HuH-7.5 (cell line): ENCODE measurements around the gene LITAF.

Source experiments
- DNase-seq: peaks from one replicate; pipeline ENCODE4 v3.0.0; 2011; ENCODE audit warnings: low spot score

The LITAF gene

GRCh38 chr16:11550791-11551498 is 35.8 kb downstream of the LITAF start:
- DNase-seq, result no peak

- no peak for DNase-seq
Measured at GRCh38 chr16:11547118-11547916, 39.4 kb downstream of the LITAF start.

GRCh38 chr16:11546608-11547061 is 40.1 kb downstream of the LITAF start:
- no peak for DNase-seq

GRCh38 chr16:11543661-11544393 is 42.9 kb downstream of the LITAF start:
- no peak for DNase-seq

- no peak for DNase-seq
Measured at GRCh38 chr16:11542069-11542744, 44.5 kb downstream of the LITAF start.

GRCh38 chr16:11539641-11540050 is 47.1 kb downstream of the LITAF start:
- no peak for DNase-seq

GRCh38 chr16:11538880-11539279 is 47.8 kb downstream of the LITAF start:
- DNase-seq, result no peak

GRCh38 chr16:11536104-11536866 is 50.4 kb downstream of the LITAF start:
- no peak for DNase-seq

- no peak for DNase-seq
Measured at GRCh38 chr16:11535494-11535893, 51.2 kb downstream of the LITAF start.

GRCh38 chr16:11534262-11534661 is 52.5 kb downstream of the LITAF start:
- DNase-seq, result no peak

GRCh38 chr16:11533588-11533987 is 53.1 kb downstream of the LITAF start:
- DNase-seq, result no peak

GRCh38 chr16:11530171-11530940 is 56.4 kb downstream of the LITAF start:
- no peak for DNase-seq

GRCh38 chr16:11529285-11529684 is 57.4 kb downstream of the LITAF start:
- no peak for DNase-seq

GRCh38 chr16:11528053-11528452 is 58.7 kb downstream of the LITAF start:
- DNase-seq, result no peak

GRCh38 chr16:11526655-11527350 is 59.9 kb downstream of the LITAF start:
- no peak for DNase-seq

GRCh38 chr16:11524098-11524760 is 62.5 kb downstream of the LITAF start:
- DNase-seq, result no peak

GRCh38 chr16:11521055-11521454 is 65.7 kb downstream of the LITAF start:
- DNase-seq, result no peak

GRCh38 chr16:11520442-11520841 is 66.3 kb downstream of the LITAF start:
- no peak for DNase-seq

- no peak for DNase-seq
Measured at GRCh38 chr16:11517961-11518360, 68.8 kb downstream of the LITAF start.
